Rectal smooth muscle tissue (tissue), 1 donor: ENCODE measurements around the gene EPS15.

Experiments
- H3K27ac ChIP-seq: one replicate; pipeline ENCODE4 v1.7.0; 2013; ENCODE audit warnings: low read depth, low read length, inconsistent platforms
- H3K27me3 ChIP-seq: one replicate; pipeline ENCODE4 v1.7.0; 2013; ENCODE audit warnings: low read length; ENCODE audit not compliant: control insufficient read depth, insufficient read depth
- H3K36me3 ChIP-seq: one replicate; pipeline ENCODE4 v1.7.0; 2013; ENCODE audit warnings: low read length; ENCODE audit not compliant: control insufficient read depth, insufficient read depth
- H3K4me1 ChIP-seq: one replicate; pipeline ENCODE4 v1.7.0; 2013; ENCODE audit warnings: low read length; ENCODE audit not compliant: control insufficient read depth, insufficient read depth
- H3K4me3 ChIP-seq: one replicate; pipeline ENCODE4 v1.7.0; 2013; ENCODE audit warnings: low read length
- H3K9ac ChIP-seq: one replicate; pipeline ENCODE4 v1.7.0; 2013; ENCODE audit warnings: low read length

Gene EPS15

DNA sequence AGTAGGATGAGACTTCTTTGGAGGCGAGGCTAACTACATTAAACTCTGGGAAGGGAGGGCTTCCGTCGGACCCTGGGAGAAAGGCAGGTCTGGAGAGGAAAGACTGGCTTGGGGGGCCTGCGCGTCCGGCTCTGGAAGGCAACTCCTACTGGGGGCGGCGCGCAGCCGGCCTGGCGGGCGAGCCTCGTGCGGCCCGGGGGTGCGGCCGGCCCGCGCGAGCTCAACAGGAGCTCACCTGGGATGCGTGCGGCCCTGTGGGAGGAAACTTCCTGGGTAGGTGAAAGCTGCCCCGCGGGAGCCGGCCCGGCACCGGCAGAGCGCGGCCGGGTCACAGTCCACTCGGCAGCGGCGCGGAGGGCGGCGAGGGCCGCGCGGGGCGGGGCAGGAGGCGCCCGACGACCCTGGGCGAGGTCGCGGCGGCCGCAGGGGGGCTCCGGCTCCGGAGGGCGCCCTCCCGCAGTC, 449 bp downstream of the EPS15 start:
- Histone ChIP-seq H3K4me1 (peaks cover 16% of the 10 kb centered on the region), H3K4me3 (peak overlapping the region; percentile 98), H3K27ac (peak overlapping the region; percentile 87), H3K36me3 (no peaks in the 10 kb centered on the region), H3K27me3 (no peaks in the 10 kb centered on the region), H3K9ac (peak overlapping the region; percentile 95)

DNA sequence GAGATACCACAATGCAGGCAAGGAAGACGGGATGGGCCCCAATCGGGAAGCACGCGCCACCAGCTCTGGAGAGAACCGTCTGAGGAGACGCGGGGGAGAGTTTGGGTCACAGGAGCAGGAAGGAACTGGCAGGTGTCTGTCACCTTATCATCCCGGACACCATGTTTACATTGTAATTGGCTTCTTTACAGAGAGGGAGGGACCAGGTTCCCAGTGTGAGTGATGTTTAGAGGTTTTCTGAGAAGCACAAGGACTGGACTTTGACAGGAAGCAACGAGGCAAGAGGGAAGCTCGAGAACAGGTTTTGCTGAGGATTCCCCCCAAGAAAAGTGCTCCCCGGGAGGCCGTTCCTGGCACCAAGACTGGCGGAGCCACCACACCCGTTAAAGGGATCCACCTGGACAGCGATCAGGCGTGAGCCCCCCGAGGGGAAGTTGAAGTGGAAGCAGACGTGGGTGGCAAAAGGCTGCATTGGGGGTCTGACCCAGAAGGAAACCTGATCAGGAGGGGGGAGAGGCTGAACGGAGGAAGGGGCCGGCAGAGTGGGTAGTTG, 957 bp downstream of the EPS15 start:
- Histone ChIP-seq H3K4me3 (peak overlapping the region; percentile 98), H3K9ac (peak overlapping the region; percentile 95), H3K27me3 (no peaks in the 10 kb centered on the region), H3K36me3 (no peaks in the 10 kb centered on the region), H3K4me1 (peaks cover 16% of the 10 kb centered on the region), H3K27ac (peak overlapping the region; percentile 87)

DNA sequence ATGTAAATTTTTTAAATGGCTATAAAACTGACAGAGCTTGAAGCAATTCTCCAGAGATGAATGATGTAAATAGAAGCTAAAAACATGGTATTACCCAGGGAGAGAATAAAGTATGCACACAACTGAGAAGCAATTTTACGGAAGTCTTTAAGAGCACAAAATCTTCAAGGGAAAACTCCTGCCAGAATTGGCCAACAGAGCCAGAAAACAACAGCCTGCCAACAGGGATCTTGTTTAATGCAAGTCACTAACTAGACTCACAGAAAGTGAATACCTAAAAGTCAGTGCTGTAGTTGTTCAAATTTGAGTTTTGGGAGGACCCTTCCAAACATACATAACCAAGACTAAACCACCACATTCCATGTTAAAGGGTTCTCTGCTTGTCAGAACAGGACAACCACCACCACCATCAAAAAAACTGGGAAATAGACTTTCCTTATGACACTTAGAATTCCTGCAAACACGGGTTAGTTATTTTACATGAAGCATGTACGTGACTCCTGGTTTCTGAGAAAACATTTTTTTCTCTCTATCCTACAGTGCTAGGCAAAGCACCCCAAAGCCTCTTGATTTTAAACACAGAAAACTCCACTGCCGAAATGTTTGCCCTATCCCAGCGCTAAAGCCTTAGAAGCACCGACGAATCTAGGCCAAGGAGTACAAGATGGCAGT, 1.6 kb downstream of the EPS15 start:
- H3K4me1 ChIP-seq, result peaks cover 16% of the 10 kb centered on the region
- peak overlapping the region; percentile 87 for H3K27ac ChIP-seq
- peak overlapping the region; percentile 98 for H3K4me3 ChIP-seq
- no peaks in the 10 kb centered on the region for H3K27me3 ChIP-seq
- H3K9ac ChIP-seq, result peak overlapping the region; percentile 95
- H3K36me3 ChIP-seq, result no peaks in the 10 kb centered on the region

DNA sequence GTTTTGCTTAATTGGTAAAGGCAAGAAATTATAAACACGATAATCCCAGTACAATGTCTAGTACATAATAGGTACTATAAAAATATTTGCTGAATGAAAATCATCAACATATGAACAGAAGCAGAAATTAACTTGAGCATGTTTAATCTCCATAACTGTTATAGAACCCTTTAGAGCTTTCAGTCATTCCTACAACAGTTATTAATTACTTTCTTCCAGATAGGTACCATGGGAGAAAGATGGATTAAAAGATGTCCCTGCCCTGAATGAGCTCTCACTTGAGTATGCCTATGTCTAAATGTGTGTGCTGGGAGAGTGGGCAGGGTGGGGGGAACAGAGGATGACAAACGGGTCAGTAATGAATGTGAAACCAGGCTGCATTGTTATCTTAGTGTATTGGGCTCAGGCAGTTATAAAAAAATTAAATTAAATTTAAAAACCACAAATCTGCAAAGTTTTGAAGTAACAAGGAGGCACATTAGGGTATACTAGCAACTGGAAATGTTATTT, 2.4 kb downstream of the EPS15 start:
- H3K27ac ChIP-seq, result peak overlapping the region; percentile 30
- no peaks in the 10 kb centered on the region for H3K27me3 ChIP-seq
- H3K4me1 ChIP-seq, result peaks cover 16% of the 10 kb centered on the region
- H3K9ac ChIP-seq, result no peak overlapping the region
- no peaks in the 10 kb centered on the region for H3K36me3 ChIP-seq
- peak overlapping the region; percentile 4 for H3K4me3 ChIP-seq

DNA sequence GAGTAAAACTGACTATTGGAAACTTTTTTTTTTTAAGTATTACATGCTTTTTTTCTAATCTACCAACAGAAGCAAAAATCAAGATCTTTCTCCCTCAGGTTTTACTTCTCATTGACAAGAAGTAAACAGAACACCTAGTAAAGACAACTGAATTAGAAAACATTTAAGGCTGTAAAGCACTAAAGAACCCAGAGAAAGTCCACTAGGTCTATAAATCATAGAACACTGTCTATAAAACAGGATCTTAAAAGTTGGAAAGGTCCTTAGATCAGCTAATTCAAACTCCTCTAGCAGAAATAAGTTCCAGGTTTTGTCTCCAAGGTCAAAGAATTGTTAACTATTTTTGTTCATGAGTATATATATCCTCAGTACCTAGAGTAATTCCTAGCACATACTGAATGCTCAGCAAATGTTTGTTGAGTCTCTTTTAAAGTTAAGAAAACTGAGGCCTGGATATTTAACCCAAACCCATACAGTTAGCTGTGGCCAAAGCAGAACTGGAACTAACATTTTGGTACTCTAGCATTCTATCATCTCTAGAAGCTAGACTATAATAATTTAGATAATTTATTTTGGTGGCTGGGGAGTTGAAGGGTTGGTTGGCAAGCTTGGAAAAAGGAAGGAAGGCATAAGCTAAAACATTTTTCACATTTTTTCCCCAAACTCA, 3.0 kb downstream of the EPS15 start:
- H3K9ac ChIP-seq, result no peak overlapping the region
- H3K27ac ChIP-seq, result peak overlapping the region; percentile 52
- H3K4me1 ChIP-seq, result peaks cover 16% of the 10 kb centered on the region

DNA sequence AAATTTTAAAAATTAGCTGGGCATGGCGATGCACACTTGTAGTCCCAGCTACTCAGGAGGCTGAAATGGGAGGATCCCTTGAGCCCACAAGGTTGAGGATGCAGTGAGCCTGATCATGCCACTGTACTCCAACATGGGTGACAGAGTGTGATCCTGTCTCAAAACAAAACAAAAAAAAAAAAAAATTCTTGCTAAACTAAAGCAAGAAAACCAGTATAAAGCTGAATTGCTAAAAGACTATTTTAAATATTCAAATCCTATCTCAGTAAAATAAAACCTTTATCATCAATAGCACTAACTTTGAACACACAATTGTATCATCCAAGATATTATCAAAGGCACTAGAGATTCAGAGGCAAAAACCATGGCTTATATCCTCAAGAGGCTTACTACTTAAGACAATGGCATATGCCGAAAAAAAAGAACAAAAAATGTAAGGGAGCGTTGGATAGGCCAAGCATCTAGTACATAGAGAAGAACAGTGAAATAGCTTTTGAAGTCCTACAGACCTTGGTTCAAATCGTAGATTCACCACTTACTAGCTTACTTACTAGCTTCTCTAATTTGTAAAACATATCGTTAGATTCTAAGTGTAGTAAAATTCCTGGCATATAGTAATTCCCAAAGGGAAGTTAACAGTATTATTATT, 3.6 kb downstream of the EPS15 start:
- H3K4me1 ChIP-seq, result peaks cover 16% of the 10 kb centered on the region
- no peak overlapping the region for H3K9ac ChIP-seq
- H3K27ac ChIP-seq, result peak overlapping the region; percentile 52

More for the DNA sequence above, 3.0 kb downstream of the EPS15 start:
- Histone ChIP-seq H3K36me3 (no peaks in the 10 kb centered on the region), H3K4me3 (no peak overlapping the region), H3K27me3 (no peaks in the 10 kb centered on the region)

DNA sequence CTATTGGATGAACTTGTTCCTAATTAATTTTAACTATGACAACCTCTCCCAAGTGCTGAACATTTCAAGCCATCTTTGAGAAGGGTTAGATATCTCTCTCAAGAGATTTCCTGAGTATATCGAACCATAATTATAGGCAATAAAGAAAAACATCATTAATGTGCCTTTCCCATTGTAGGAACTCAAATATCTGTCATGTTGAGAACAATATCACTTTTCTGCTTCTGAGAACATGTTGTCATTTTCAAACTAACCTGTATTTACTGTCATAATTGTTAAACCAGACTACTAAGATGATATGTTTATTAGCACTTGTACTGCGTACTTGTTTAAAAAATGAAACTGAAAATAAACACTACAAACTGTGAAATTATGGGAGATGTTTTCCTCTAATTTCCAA, 4.3 kb downstream of the EPS15 start:
- Histone ChIP-seq H3K4me3 (peak overlapping the region; percentile 40), H3K36me3 (no peaks in the 10 kb centered on the region), H3K27me3 (no peaks in the 10 kb centered on the region), H3K27ac (peak overlapping the region; percentile 60), H3K4me1 (peaks cover 16% of the 10 kb centered on the region), H3K9ac (no peak overlapping the region)

More for the DNA sequence above, 3.6 kb downstream of the EPS15 start:
- no peaks in the 10 kb centered on the region for H3K27me3 ChIP-seq
- H3K36me3 ChIP-seq, result no peaks in the 10 kb centered on the region
- peak overlapping the region; percentile 20 for H3K4me3 ChIP-seq

DNA sequence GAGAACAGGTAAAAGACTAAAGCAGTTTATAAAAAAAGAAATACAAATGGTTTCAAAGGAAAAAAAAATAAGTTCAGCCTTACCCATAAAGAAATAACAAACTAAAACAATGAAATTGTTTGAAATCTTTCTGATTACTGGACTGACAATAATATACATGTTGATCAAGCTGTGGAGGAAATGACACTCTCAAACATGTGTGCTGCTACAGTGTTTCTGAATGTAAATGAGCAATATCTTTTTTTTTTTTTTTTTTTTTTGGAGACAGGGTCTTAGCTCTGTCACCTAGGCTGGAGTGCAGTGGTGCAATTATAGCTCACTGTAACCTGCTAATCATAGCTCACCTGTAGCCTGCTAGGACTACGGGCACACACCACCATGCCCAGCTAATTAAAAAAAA, 6.5 kb downstream of the EPS15 start:
- no peak overlapping the region for H3K9ac ChIP-seq
- H3K4me1 ChIP-seq, result peaks cover 16% of the 10 kb centered on the region
- H3K27ac ChIP-seq, result no peak overlapping the region
- H3K36me3 ChIP-seq, result no peaks in the 10 kb centered on the region
- no peaks in the 10 kb centered on the region for H3K27me3 ChIP-seq
- H3K4me3 ChIP-seq, result no peak overlapping the region

DNA sequence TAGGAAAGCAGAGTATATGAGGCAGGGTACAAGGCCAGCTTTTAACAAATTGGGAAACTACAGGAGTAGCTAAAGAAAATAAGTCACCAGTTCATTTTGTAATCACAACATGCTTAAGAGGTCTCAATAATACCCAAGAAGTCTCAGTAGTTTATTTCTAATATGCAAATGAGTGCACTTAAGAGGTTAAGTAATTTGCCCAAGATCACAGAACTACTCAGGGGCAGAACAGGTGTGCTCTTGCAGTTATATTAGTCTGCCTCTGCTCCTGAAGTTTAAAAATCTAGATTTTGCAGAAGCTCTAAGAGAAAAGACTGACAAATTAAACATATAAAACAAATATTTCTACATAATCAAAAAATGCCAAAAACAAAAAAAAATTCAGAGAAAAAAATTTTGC, 6.9 kb downstream of the EPS15 start:
- Histone ChIP-seq H3K4me1 (peaks cover 17% of the 10 kb centered on the region), H3K4me3 (no peak overlapping the region), H3K9ac (no peak overlapping the region), H3K36me3 (no peaks in the 10 kb centered on the region), H3K27ac (no peak overlapping the region), H3K27me3 (no peaks in the 10 kb centered on the region)

DNA sequence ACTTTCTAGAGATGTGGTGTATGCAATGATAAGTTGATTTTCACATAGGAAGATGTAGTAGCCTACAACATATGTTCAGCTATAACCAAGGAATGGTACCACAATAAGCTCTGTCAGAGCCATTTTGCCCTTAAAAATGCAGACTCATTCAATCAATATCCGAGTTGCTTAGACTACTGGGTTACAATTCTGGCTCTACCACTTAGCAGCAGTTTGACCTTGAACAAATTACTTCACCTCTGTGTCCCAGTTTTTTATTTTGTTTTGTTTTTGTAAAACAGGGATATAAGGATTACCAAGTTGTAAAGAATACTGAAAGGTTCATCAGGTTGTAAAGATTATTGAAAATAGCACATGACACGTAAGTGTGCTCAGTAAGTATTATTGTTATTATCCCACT, 9.3 kb downstream of the EPS15 start:
- Histone ChIP-seq H3K4me3 (no peak overlapping the region), H3K36me3 (no peaks in the 10 kb centered on the region), H3K9ac (no peak overlapping the region), H3K27ac (no peak overlapping the region), H3K4me1 (peaks cover 12% of the 10 kb centered on the region), H3K27me3 (no peaks in the 10 kb centered on the region)

DNA sequence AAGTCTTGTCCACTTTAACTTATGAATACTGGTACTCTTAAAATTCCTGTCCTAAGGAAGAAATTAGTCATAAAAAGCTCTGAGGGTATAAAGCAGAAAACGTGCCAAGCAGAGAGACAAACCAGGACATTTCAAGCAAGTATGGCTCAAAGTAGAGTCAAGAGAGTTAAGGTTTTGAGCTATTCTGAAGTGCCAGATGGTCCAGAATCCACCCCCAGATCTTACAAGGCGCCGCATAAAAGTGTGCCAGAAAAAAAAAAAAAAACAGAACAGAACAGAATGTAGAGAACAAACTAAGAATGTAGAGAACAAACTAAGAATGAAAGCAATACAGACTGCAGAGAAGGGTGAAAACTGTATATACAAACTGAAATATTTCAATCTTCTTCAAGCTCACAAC, 12.5 kb downstream of the EPS15 start:
- no peaks in the 10 kb centered on the region for H3K27me3 ChIP-seq
- H3K27ac ChIP-seq, result peak overlapping the region; percentile 51
- no peaks in the 10 kb centered on the region for H3K36me3 ChIP-seq
- no peak overlapping the region for H3K9ac ChIP-seq
- H3K4me3 ChIP-seq, result peak overlapping the region; percentile 32
- H3K4me1 ChIP-seq, result peaks cover 8% of the 10 kb centered on the region

DNA sequence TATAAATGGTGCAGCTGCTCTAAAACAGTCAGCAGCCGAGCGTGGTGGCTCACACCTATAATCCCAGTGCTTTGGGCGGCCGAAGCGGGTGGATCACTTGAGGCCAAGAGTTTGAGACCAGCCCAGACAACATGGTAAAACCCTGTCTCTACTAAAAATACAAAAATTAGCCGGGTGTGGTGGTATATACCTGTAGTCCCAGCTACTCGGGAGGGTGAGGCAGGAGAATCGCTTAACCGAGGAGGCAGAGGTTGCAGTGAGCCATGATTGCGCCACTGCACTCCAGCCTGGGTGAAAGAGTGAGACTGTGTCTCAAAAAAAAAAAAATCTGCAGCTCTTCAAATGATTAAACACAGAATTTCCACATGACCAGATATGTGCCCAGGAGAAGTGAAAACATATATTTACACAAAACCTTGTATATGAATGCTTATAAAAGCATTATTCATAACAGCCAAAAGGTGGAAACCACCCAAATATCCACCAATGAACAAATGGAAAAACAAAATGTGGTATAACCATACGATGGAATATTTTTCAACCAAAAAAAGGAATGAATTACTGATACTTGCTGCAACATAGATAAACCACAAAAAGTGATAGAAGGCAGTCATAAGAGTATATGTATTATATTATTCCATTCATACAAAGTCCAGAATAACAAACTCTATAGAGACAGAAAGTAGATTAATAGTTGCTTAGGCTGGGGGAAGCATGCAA, 14.1 kb downstream of the EPS15 start:
- H3K9ac ChIP-seq, result no peak overlapping the region
- no peak overlapping the region for H3K4me3 ChIP-seq
- no peak overlapping the region for H3K27ac ChIP-seq

More for the DNA sequence above, 14.1 kb downstream of the EPS15 start:
- H3K4me1 ChIP-seq, result peaks cover 8% of the 10 kb centered on the region
- H3K36me3 ChIP-seq, result no peaks in the 10 kb centered on the region
- no peaks in the 10 kb centered on the region for H3K27me3 ChIP-seq
